Measurements from ENCODE around the gene AP4S1.
"Not testable (repeated sequence)": the region's sequence is repeated elsewhere in the genome, so short reads cannot be mapped to it uniquely, and the experiment has no call there.

AP4S1 gene

DNA sequence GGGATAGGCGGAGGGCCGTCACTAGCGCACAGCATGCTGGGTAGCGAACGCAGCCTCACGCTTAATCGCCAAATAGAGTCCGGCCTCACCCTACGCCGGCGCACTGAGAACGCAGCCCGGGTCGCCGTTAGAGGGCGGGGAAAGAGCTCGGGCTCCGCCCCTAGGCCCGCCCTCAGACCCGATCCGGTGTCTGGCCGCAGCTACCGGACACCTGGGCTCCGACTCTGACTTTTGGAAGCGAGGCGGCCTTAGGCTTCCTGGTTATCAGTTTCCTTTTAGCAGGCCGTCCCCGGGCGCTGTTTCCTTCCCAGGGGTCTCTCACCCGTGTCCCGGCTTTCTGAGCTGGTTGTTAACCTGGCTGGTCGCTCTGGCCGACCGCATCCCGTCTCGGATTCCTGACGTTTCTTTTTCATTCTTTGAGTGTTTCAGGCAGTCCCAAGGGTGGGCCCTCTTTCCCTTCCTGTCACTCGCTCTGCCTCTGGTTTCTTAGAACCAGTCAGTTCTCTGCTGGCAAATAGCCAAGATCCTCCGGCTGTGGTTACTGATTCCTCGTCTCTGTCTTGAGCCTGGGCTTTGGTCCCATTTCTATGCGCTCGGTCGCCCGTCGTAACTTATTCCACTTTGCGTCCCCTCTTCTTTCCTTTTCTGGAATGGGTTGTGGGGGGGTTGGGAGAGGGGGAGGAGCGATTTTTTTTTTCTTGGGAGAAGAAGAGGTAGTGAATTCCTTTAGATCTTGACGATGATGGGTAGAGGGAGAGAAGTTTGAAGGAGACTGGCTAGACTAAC lies 1.2 kb downstream of the AP4S1 start:
- H2AFZ ChIP-seq (ENCODE audit: low read length, unreplicated experiment): peak overlapping the region; percentile 77
- H3K27me3 ChIP-seq (ENCODE audit: insufficient read depth, low read length): no peaks in the 10 kb centered on the region
- peaks cover 4% of the 10 kb centered on the region for H3K36me3 ChIP-seq (ENCODE audit: insufficient read depth, low read length)
- peaks cover 61% of the 10 kb centered on the region for H3K79me2 ChIP-seq (ENCODE audit: control insufficient read depth, insufficient read depth, low read length, unreplicated experiment)
- peaks cover 30% of the 10 kb centered on the region for H3K4me1 ChIP-seq (ENCODE audit: control insufficient read depth, insufficient read depth, low read length, unreplicated experiment)
- H3K4me3 ChIP-seq (ENCODE audit: low read depth, low read length): peak overlapping the region; percentile 87
- peak overlapping the region; percentile 97 for H3K27ac ChIP-seq (ENCODE audit: low read depth, low read length)

DNA sequence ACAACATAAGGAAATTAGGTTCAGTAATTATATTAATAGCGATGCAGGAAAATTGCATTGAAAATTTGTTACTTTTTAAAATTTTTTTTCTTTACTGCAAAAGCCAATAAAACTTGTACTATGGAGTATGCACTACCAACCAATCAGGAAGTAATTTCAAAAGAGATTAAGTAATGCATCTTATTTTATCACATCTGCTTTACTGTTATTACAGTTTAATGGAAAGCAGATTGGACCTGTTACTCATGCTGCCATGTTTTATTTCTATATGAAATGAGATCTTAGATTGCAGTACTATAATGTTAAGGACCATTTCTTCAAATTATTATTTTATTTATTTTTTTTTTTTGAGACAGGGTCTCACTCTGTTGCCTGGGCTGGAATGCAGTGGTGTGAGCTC lies 2.4 kb downstream of the AP4S1 start:
- H3K27me3 ChIP-seq (ENCODE audit: insufficient read depth, low read length): no peaks in the 10 kb centered on the region
- H3K4me3 ChIP-seq (ENCODE audit: low read depth, low read length): peak overlapping the region; percentile 87
- no peaks in the 10 kb centered on the region for H3K36me3 ChIP-seq (ENCODE audit: insufficient read depth, low read length)
- peaks cover 53% of the 10 kb centered on the region for H3K79me2 ChIP-seq (ENCODE audit: control insufficient read depth, insufficient read depth, low read length, unreplicated experiment)
- H3K27ac ChIP-seq (ENCODE audit: low read depth, low read length): peak overlapping the region; percentile 97
- H2AFZ ChIP-seq (ENCODE audit: low read length, unreplicated experiment): no peak overlapping the region
- H3K4me1 ChIP-seq (ENCODE audit: control insufficient read depth, insufficient read depth, low read length, unreplicated experiment): peaks cover 29% of the 10 kb centered on the region

DNA sequence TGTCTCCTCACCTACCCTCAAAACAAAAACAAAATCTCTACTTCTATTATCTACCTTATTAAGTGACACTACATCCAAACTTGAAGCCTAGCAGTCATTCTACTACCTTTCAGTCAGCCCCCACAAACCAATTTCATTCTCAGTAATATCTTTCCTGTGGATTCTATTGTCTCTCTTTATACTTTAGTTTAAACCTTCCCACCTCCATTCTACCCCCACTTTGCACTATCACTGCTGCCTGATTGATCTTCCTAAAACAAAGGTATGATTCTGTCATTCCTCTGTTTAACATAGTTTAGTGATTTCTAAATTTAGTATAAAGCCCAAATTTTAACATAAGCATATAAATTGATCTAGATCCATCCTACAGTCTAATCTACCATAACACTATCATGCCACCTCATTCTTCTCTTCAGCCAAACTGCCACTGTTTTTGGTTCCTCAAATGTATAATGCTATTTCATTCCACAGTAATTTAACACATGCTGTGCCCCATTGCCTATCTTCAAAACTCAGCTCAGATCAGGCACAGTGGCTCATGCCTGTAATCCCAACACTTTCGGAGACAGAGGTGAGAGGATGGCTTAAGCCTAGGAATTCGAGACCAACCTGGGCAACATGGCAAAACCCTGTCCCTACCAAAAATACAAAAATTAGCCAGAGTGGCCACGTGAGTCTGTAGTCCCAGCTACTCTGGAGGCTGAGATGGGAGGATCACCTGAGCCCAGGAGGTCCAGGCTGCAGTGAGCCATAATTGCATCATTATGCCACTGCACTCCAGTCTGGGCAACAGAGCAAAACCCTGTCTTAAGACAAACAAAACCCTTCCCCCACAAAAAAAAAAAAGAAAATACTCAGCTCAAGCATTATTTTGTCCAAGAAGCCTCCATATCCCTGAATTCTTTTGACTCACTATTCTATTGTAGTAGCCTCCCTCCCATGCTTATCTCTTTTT lies 3.8 kb downstream of the AP4S1 start:
- no peak overlapping the region for H3K4me3 ChIP-seq (ENCODE audit: low read depth, low read length)
- no peaks in the 10 kb centered on the region for H3K27me3 ChIP-seq (ENCODE audit: insufficient read depth, low read length)
- peaks cover 29% of the 10 kb centered on the region for H3K4me1 ChIP-seq (ENCODE audit: control insufficient read depth, insufficient read depth, low read length, unreplicated experiment)
- no peaks in the 10 kb centered on the region for H3K36me3 ChIP-seq (ENCODE audit: insufficient read depth, low read length)
- H3K27ac ChIP-seq (ENCODE audit: low read depth, low read length): no peak overlapping the region
- H2AFZ ChIP-seq (ENCODE audit: low read length, unreplicated experiment): no peak overlapping the region
- peaks cover 40% of the 10 kb centered on the region for H3K79me2 ChIP-seq (ENCODE audit: control insufficient read depth, insufficient read depth, low read length, unreplicated experiment)

DNA sequence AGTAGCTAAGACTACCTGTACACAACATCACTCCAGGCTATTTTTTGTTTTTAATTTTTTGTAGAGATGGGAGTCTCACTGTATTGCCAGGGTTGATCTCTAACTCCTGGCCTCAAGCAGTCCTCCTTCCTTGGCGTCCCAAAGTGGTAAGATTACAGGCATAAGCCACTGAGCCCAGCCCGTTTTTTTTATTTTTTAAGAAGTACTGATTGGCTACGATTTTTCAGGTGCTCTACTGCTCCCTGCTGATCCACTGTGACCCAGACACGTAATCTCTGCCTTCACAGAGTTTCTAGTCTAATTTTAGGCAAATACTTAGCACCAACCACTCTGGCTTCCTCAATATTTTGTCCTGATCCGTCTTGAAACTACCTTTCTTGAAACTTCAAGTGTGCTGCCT lies 5.0 kb downstream of the AP4S1 start:
- Histone ChIP-seq H3K36me3 (ENCODE audit: insufficient read depth, low read length) (no peaks in the 10 kb centered on the region), H2AFZ (ENCODE audit: low read length, unreplicated experiment) (no peak overlapping the region), H3K27ac (ENCODE audit: low read depth, low read length) (no peak overlapping the region), H3K27me3 (ENCODE audit: insufficient read depth, low read length) (no peaks in the 10 kb centered on the region), H3K4me3 (ENCODE audit: low read depth, low read length) (no peak overlapping the region), H3K79me2 (ENCODE audit: control insufficient read depth, insufficient read depth, low read length, unreplicated experiment) (peaks cover 28% of the 10 kb centered on the region), H3K4me1 (ENCODE audit: control insufficient read depth, insufficient read depth, low read length, unreplicated experiment) (peaks cover 25% of the 10 kb centered on the region)

DNA sequence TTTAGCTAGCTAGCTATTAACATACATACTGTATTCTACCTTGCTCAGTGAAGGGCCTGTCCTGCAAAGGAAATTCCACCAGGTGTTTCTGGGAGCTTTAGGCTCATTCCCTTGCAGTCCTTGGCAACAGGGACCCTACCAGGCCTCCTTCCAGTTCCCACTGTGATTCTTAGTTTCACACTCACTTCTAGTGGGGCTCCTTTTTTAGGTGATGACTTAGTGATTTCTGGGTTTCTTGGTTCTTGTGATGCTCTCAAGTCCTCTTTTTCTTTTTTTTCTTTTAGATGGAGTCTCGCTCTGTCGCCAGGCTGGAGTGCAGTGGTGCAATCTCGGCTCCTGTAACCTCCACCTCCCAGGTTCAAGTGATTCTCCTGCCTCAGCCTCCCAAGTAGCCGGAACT lies 11.1 kb downstream of the AP4S1 start:
- Histone ChIP-seq H3K27ac (ENCODE audit: low read depth, low read length) (no peak overlapping the region), H2AFZ (ENCODE audit: low read length, unreplicated experiment) (no peak overlapping the region), H3K27me3 (ENCODE audit: insufficient read depth, low read length) (no peaks in the 10 kb centered on the region), H3K36me3 (ENCODE audit: insufficient read depth, low read length) (no peaks in the 10 kb centered on the region), H3K4me1 (ENCODE audit: control insufficient read depth, insufficient read depth, low read length, unreplicated experiment) (peaks cover 21% of the 10 kb centered on the region), H3K79me2 (ENCODE audit: control insufficient read depth, insufficient read depth, low read length, unreplicated experiment) (peaks cover 4% of the 10 kb centered on the region), H3K4me3 (ENCODE audit: low read depth, low read length) (no peak overlapping the region)

DNA sequence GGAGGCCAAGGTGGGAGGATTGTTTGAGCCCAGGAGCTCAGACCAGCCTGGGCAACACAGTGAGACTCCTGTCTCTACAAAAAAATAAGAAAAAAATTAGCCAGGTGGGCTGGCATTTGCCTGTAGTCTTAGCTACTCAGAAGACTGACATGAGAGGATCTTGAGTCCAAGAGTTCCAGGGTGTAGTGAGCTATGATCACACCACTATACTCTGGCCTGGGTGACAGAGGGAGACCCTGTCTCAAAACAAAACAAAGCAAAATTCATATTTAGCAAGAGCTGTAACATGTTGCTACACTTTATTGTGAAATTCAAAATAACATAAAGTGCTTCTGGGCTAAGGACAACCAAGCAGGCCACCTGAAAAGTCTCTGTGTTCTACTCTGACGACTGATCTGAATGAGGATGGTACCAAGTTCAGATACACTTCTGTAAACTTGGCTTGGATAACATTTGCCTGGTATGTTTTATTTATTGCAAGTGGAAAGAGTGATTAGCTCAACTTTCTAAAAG lies 12.3 kb downstream of the AP4S1 start:
- Histone ChIP-seq H3K79me2 (ENCODE audit: control insufficient read depth, insufficient read depth, low read length, unreplicated experiment) (peaks cover 2% of the 10 kb centered on the region), H2AFZ (ENCODE audit: low read length, unreplicated experiment) (no peak overlapping the region), H3K27ac (ENCODE audit: low read depth, low read length) (no peak overlapping the region), H3K27me3 (ENCODE audit: insufficient read depth, low read length) (no peaks in the 10 kb centered on the region), H3K36me3 (ENCODE audit: insufficient read depth, low read length) (no peaks in the 10 kb centered on the region), H3K4me1 (ENCODE audit: control insufficient read depth, insufficient read depth, low read length, unreplicated experiment) (peaks cover 18% of the 10 kb centered on the region), H3K4me3 (ENCODE audit: low read depth, low read length) (no peak overlapping the region)

DNA sequence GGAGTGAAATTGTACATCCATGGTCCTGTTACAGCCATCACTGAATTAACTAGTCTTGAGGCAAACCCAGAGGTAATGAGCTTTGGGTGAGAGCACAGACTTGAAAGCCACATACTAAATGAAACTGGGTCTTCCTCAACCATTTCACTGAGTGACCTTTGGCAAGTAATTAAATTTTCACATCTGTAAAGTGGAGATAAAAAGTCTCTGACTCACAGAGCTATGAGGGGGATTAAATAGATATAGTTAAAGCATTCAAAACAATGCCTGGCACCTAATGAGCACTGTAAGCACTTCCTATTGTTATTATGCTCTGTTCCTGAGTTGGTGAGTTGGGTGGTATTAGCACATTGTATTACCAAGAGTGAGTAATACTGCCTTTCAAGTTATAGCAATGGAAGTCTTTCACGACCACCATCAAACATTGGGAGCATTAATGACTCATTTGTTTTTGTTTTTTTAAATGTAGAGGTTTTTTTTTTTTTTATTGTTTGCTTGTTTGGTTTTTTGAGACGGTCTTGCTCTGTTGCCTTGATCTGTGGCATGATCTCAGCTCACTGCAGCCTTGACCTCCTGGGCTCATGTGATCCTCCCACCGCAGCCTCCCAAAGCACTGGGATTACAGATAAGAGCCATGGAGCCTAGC lies 13.2 kb downstream of the AP4S1 start:
- no peak overlapping the region for H2AFZ ChIP-seq (ENCODE audit: low read length, unreplicated experiment)
- H3K79me2 ChIP-seq (ENCODE audit: control insufficient read depth, insufficient read depth, low read length, unreplicated experiment): no peaks in the 10 kb centered on the region
- no peak overlapping the region for H3K4me3 ChIP-seq (ENCODE audit: low read depth, low read length)
- peaks cover 9% of the 10 kb centered on the region for H3K4me1 ChIP-seq (ENCODE audit: control insufficient read depth, insufficient read depth, low read length, unreplicated experiment)
- no peaks in the 10 kb centered on the region for H3K36me3 ChIP-seq (ENCODE audit: insufficient read depth, low read length)
- no peaks in the 10 kb centered on the region for H3K27me3 ChIP-seq (ENCODE audit: insufficient read depth, low read length)
- no peak overlapping the region for H3K27ac ChIP-seq (ENCODE audit: low read depth, low read length)

DNA sequence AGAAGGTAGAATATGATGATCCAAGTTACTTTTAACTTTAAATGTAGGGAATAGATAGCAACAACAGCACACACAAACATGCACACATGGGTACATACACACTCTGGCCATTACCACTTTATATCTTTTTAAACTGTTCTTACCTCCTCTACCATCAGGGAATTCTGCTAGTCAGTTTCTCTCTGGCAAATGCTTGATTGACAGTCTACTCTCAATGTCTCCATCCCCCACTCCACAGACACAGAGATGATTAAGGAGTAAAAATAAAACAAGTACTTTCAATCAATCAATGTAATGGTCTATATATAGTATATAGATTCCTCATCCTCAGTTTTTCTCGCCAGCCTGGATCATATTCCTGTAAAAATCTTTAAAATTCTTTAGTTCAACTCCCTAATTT lies 16.9 kb downstream of the AP4S1 start:
- Histone ChIP-seq H3K27me3 (ENCODE audit: insufficient read depth, low read length) (no peaks in the 10 kb centered on the region), H3K4me1 (ENCODE audit: control insufficient read depth, insufficient read depth, low read length, unreplicated experiment) (peaks cover 5% of the 10 kb centered on the region), H3K27ac (ENCODE audit: low read depth, low read length) (no peak overlapping the region), H2AFZ (ENCODE audit: low read length, unreplicated experiment) (no peak overlapping the region), H3K36me3 (ENCODE audit: insufficient read depth, low read length) (no peaks in the 10 kb centered on the region), H3K79me2 (ENCODE audit: control insufficient read depth, insufficient read depth, low read length, unreplicated experiment) (no peaks in the 10 kb centered on the region), H3K4me3 (ENCODE audit: low read depth, low read length) (no peak overlapping the region)

DNA sequence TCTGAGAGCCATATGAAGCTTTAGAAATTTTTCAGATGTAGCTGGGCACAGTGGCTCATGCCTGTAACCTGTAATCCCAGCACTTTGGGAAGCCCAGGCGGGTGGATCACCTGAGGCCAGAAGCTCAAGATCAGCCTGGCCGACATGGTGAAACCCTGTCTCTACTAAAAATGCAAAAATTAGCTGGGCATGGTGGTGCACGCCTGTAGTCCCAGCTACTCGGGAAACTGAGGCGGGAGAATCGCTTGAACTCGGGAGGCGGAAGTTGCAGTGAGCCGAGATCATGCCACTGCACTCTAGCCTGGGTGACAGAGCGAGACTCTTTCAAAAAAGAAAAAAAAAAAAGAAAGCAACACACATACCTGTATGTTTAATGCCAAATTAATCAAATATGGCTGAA lies 17.4 kb downstream of the AP4S1 start:
- H3K79me2 ChIP-seq (ENCODE audit: control insufficient read depth, insufficient read depth, low read length, unreplicated experiment); H3K4me3 ChIP-seq (ENCODE audit: low read depth, low read length); H3K27me3 ChIP-seq (ENCODE audit: insufficient read depth, low read length); H2AFZ ChIP-seq (ENCODE audit: low read length, unreplicated experiment); H3K36me3 ChIP-seq (ENCODE audit: insufficient read depth, low read length); H3K27ac ChIP-seq (ENCODE audit: low read depth, low read length); H3K4me1 ChIP-seq (ENCODE audit: control insufficient read depth, insufficient read depth, low read length, unreplicated experiment): not testable (repeated sequence)

DNA sequence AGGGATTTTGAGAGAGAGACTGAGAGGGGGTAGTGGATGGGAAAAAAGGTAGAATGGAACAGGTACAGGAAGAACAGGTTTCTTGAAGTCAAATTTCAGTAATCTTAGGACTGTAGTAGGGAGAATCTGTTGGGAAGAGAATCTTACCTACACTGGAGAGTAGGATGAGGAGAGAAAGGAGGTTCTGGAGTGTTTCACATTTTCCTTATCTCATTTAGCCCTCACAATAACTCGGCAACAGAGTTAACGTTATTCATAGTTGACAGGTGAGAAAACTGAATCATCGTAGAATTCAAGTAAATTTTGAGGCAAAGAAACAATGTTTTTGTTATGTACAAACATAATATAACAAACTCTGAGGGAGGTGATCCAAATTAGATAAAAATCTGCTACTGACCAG lies 17.9 kb downstream of the AP4S1 start:
- Histone ChIP-seq H2AFZ (ENCODE audit: low read length, unreplicated experiment) (no peak overlapping the region), H3K27ac (ENCODE audit: low read depth, low read length) (no peak overlapping the region)

More for the DNA sequence above, 17.9 kb downstream of the AP4S1 start:
- H3K27me3 ChIP-seq (ENCODE audit: insufficient read depth, low read length): no peaks in the 10 kb centered on the region
- H3K79me2 ChIP-seq (ENCODE audit: control insufficient read depth, insufficient read depth, low read length, unreplicated experiment): no peaks in the 10 kb centered on the region
- no peaks in the 10 kb centered on the region for H3K36me3 ChIP-seq (ENCODE audit: insufficient read depth, low read length)
- peaks cover 3% of the 10 kb centered on the region for H3K4me1 ChIP-seq (ENCODE audit: control insufficient read depth, insufficient read depth, low read length, unreplicated experiment)
- no peak overlapping the region for H3K4me3 ChIP-seq (ENCODE audit: low read depth, low read length)
